Activated naive CD4-positive, alpha-beta T cell treated with anti-CD3 and anti-CD28 coated beads, Interleukin-2, amount 50 U/mL, for 72 hours (primary cell): ENCODE results near the gene IGF2R. TPM values are rescaled to one million over a fixed set of nuclear protein-coding genes. Genes with fewer than 3 reads are reported as not detected.
"Not testable (repeated sequence)": the region's sequence is repeated elsewhere in the genome, so short reads cannot be mapped to it uniquely, and the experiment has no call there.

Source experiments
- ATAC-seq, 2 donors: fragments of 150-1000 bp; cut with Tn5 transposase; 2 replicates each; pipeline ENCODE4 v1.10.0; 2021; ENCODE audit warnings: mild to moderate bottlenecking in 2 of 2, moderate library complexity in 2 of 2
- DNase-seq, 2 donors: peaks; one replicate each; pipeline ENCODE4 v3.0.0; 2021 to 2022; ENCODE audit warnings: low spot score in 2 of 2
- H3K27ac Mint-ChIP-seq, 2 donors: one replicate each; pipeline ENCODE4 v1.8.0; 2022; ENCODE audit warnings: mild to moderate bottlenecking in 2 of 2, mixed read lengths in 2 of 2
- H3K36me3 Mint-ChIP-seq, 2 donors: one replicate each; pipeline ENCODE4 v1.8.0; 2022; ENCODE audit warnings: mixed read lengths in 2 of 2
- H3K9me3 Mint-ChIP-seq, 2 donors: one replicate each; pipeline ENCODE4 v1.8.0; 2022; ENCODE audit warnings: mixed read lengths in 2 of 2
- total RNA-seq, 2 donors: library from RNA; stranded (reverse); gene quantifications; one replicate each; pipeline ENCODE4 v1.2.3, GENCODE V29; 2022

Gene IGF2R
- total RNA-seq, 2 donors from 2014 or later = 73.8 to 105 TPM

- Mint-ChIP-seq H3K9me3 (peaks cover 10 to 14% of the 10 kb centered on the region in 2 donors), H3K36me3 (peaks cover 48 to 71% of the 10 kb centered on the region in 2 donors), H3K27ac (peak overlapping the region; percentile 48 to 89)
- no peak for DNase-seq
- ATAC-seq = no peak
Measured at GRCh38 chr6:159997498-159998101, 28.7 kb downstream of the IGF2R start.

GRCh38 chr6:159998538-159998937, 29.7 kb downstream of the IGF2R start:
- ATAC-seq = peak; percentile 44 to 81

GRCh38 chr6:159999240-159999671, 30.4 kb downstream of the IGF2R start:
- H3K27ac Mint-ChIP-seq = peak overlapping the region; percentile 16 to 89
- H3K36me3 Mint-ChIP-seq = peaks cover 36 to 63% of the 10 kb centered on the region in 2 donors
- peak; percentile 83 to 85 for ATAC-seq
- peaks cover 7 to 16% of the 10 kb centered on the region in 2 donors for H3K9me3 Mint-ChIP-seq
- no peak for DNase-seq

More at GRCh38 chr6:159998538-159998937, 29.7 kb downstream of the IGF2R start:
- peak overlapping the region in 1 of 2 donors; percentile 89 for H3K27ac Mint-ChIP-seq
- H3K36me3 Mint-ChIP-seq = peaks cover 39 to 63% of the 10 kb centered on the region in 2 donors
- peaks cover 10 to 15% of the 10 kb centered on the region in 2 donors for H3K9me3 Mint-ChIP-seq
- DNase-seq = no peak

GRCh38 chr6:160000280-160000704, 31.4 kb downstream of the IGF2R start:
- DNase-seq = no peak
- ATAC-seq = no peak
- peaks cover 33 to 62% of the 10 kb centered on the region in 2 donors for H3K36me3 Mint-ChIP-seq
- peak overlapping the region in 1 of 2 donors; percentile 89 for H3K27ac Mint-ChIP-seq
- peaks cover 0 to 13% of the 10 kb centered on the region in 2 donors for H3K9me3 Mint-ChIP-seq

GRCh38 chr6:160000893-160001427, 32.1 kb downstream of the IGF2R start:
- not testable (repeated sequence) for H3K27ac Mint-ChIP-seq, ATAC-seq, H3K9me3 Mint-ChIP-seq, DNase-seq
- H3K36me3 Mint-ChIP-seq = peaks cover 29 to 55% of the 10 kb centered on the region in 2 donors

- H3K9me3 Mint-ChIP-seq = peaks cover 0 to 10% of the 10 kb centered on the region in 2 donors
- peaks cover 24 to 51% of the 10 kb centered on the region in 2 donors for H3K36me3 Mint-ChIP-seq
- ATAC-seq (no peak), DNase-seq (no peak)
- no peak overlapping the region for H3K27ac Mint-ChIP-seq
Measured at GRCh38 chr6:160002882-160003281, 34.0 kb downstream of the IGF2R start.

- Mint-ChIP-seq H3K36me3 (peaks cover 27 to 51% of the 10 kb centered on the region in 2 donors), H3K9me3 (peaks cover 0 to 10% of the 10 kb centered on the region in 2 donors), H3K27ac (peak overlapping the region in 1 of 2 donors; percentile 65)
- no peak for ATAC-seq
- DNase-seq = no peak
Measured at GRCh38 chr6:160004018-160004417, 35.1 kb downstream of the IGF2R start.

- DNase-seq (no peak), ATAC-seq (no peak)
- H3K36me3 Mint-ChIP-seq = peaks cover 21 to 51% of the 10 kb centered on the region in 2 donors
- peaks cover 0 to 10% of the 10 kb centered on the region in 2 donors for H3K9me3 Mint-ChIP-seq
- H3K27ac Mint-ChIP-seq = peak overlapping the region in 1 of 2 donors; percentile 65
Measured at GRCh38 chr6:160004419-160005175, 35.7 kb downstream of the IGF2R start.

- ATAC-seq = no peak
- no peak overlapping the region for H3K27ac Mint-ChIP-seq
- H3K36me3 Mint-ChIP-seq = peaks cover 15 to 45% of the 10 kb centered on the region in 2 donors
- no peak for DNase-seq
- peaks cover 0 to 10% of the 10 kb centered on the region in 2 donors for H3K9me3 Mint-ChIP-seq
Measured at GRCh38 chr6:160005211-160005610, 36.3 kb downstream of the IGF2R start.

- ATAC-seq (peak in 1 of 2 donors; percentile 31), DNase-seq (no peak)
- peaks cover 12 to 44% of the 10 kb centered on the region in 2 donors for H3K36me3 Mint-ChIP-seq
- peaks cover 0 to 10% of the 10 kb centered on the region in 2 donors for H3K9me3 Mint-ChIP-seq
- no peak overlapping the region for H3K27ac Mint-ChIP-seq
Measured at GRCh38 chr6:160005861-160006540, 37.1 kb downstream of the IGF2R start.

- Mint-ChIP-seq H3K9me3 (peaks cover 0 to 10% of the 10 kb centered on the region in 2 donors), H3K36me3 (peaks cover 12 to 56% of the 10 kb centered on the region in 2 donors), H3K27ac (peak overlapping the region in 1 of 2 donors; percentile 69)
- no peak for ATAC-seq
- no peak for DNase-seq
Measured at GRCh38 chr6:160007145-160007544, 38.3 kb downstream of the IGF2R start.

GRCh38 chr6:160007611-160008010, 38.7 kb downstream of the IGF2R start:
- peak overlapping the region in 1 of 2 donors; percentile 69 for H3K27ac Mint-ChIP-seq
- DNase-seq (no peak), ATAC-seq (no peak)
- H3K36me3 Mint-ChIP-seq = peaks cover 12 to 58% of the 10 kb centered on the region in 2 donors
- H3K9me3 Mint-ChIP-seq = peaks cover 0 to 10% of the 10 kb centered on the region in 2 donors

- no peak for ATAC-seq
- Mint-ChIP-seq H3K9me3 (peaks cover 0 to 4% of the 10 kb centered on the region in 2 donors), H3K27ac (no peak overlapping the region), H3K36me3 (peaks cover 6 to 59% of the 10 kb centered on the region in 2 donors)
- no peak for DNase-seq
Measured at GRCh38 chr6:160010067-160010466, 41.2 kb downstream of the IGF2R start.

- Mint-ChIP-seq H3K27ac (peak overlapping the region in 1 of 2 donors; percentile 53), H3K36me3 (peaks cover 6 to 75% of the 10 kb centered on the region in 2 donors), H3K9me3 (no peaks in the 10 kb centered on the region)
- ATAC-seq = peak in 1 of 2 donors; percentile 21
- DNase-seq = no peak
Measured at GRCh38 chr6:160013987-160014868, 45.3 kb downstream of the IGF2R start.

GRCh38 chr6:160014869-160015182, 45.9 kb downstream of the IGF2R start:
- H3K9me3 Mint-ChIP-seq = no peaks in the 10 kb centered on the region
- DNase-seq = no peak
- ATAC-seq = no peak
- H3K36me3 Mint-ChIP-seq = peaks cover 6 to 71% of the 10 kb centered on the region in 2 donors
- peak overlapping the region in 1 of 2 donors; percentile 53 for H3K27ac Mint-ChIP-seq
